Measurements from ENCODE around the gene VWDE. TPM values are rescaled to one million over a fixed set of nuclear protein-coding genes. Genes with fewer than 3 reads are reported as not detected.
"Not testable (repeated sequence)": the region's sequence is repeated elsewhere in the genome, so short reads cannot be mapped to it uniquely, and the experiment has no call there.

VWDE gene
- total and polyA plus RNA-seq, 2 experiments from 2014 or later = 0.13 to 2.1 TPM

DNA sequence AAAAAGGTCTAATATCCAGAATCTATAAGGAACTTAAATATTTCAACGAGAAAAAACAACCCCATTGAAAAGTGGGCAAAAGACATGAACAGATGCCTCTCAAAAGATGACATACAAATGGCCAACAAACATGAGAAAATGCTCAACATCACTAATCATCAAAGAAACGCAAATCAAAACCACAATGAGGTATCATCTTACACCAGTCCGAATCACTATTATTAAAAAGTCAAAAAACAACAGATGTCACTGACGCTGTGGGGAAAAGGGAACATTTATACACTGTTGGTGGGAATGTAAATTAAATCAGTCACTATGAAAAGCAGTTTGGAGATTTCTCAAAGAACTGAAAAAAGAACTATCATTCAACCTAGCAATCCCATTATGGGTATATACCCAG, 6.0 kb downstream of the VWDE start:
- Histone ChIP-seq H3K27me3 (peaks cover 17% of the 10 kb centered on the region), H3K36me3 (replicated peaks; ENCODE audit: insufficient read depth, low read depth) (no peaks in the 10 kb centered on the region), H3K9me3 (ENCODE audit: low read depth) (no peaks in the 10 kb centered on the region), H4K20me1 (ENCODE audit: insufficient read depth, poor library complexity, severe bottlenecking) (no peaks in the 10 kb centered on the region), H3K4me3 (no peak overlapping the region), H3K79me2 (no peaks in the 10 kb centered on the region), H3K9me2 (replicated peaks; ENCODE audit: insufficient read depth) (no peaks in the 10 kb centered on the region), H2AFZ (no peak overlapping the region), H3K4me2 (no peak overlapping the region), H3K4me1 (ENCODE audit: insufficient read depth) (no peaks in the 10 kb centered on the region), H3K27ac (no peak overlapping the region)
- TF ChIP-seq EZH2phosphoT487 (IDR thresholded peaks at IDR 0.05; ENCODE audit: low read depth, severe bottlenecking, unreplicated experiment) = no peak
- no peak for TF ChIP-seq EZH2 (IDR thresholded peaks at IDR 0.05; ENCODE audit: borderline replicate concordance)
- TF ChIP-seq, protein P1, sequence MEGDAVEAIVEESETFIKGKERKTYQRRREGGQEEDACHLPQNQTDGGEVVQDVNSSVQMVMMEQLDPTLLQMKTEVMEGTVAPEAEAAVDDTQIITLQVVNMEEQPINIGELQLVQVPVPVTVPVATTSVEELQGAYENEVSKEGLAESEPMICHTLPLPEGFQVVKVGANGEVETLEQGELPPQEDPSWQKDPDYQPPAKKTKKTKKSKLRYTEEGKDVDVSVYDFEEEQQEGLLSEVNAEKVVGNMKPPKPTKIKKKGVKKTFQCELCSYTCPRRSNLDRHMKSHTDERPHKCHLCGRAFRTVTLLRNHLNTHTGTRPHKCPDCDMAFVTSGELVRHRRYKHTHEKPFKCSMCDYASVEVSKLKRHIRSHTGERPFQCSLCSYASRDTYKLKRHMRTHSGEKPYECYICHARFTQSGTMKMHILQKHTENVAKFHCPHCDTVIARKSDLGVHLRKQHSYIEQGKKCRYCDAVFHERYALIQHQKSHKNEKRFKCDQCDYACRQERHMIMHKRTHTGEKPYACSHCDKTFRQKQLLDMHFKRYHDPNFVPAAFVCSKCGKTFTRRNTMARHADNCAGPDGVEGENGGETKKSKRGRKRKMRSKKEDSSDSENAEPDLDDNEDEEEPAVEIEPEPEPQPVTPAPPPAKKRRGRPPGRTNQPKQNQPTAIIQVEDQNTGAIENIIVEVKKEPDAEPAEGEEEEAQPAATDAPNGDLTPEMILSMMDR (IDR thresholded peaks at IDR 0.05; ENCODE audit: poor library complexity) = no peak
- 94% methylated on average over 4 of the region's 4 CpGs for WGBS (ENCODE audit: low lambda C conversion rate, missing lambda C conversion rate)
- DNase-seq (ENCODE audit: low spot score) = no peak

DNA sequence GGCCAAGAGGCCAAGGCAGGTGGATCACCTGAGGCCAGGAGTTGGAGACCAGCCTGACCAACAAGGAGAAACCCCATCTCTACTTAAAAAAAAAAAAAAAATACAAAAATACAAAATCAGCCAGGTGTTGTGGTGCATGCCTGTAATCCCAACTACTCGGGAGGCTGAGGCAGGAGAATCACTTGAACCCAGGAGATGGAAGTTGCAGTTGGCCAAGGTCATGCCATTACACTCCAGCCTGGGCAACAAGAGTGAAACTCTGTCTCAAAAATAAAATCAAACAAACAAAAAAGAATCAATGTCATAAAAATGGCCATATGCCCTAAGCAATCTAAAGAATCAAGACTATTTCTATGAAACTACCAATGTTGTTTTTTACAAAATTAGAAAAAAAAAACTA, 7.0 kb downstream of the VWDE start:
- not testable (repeated sequence) for H3K4me2 ChIP-seq; H3K4me3 ChIP-seq; H3K9me2 ChIP-seq (replicated peaks; ENCODE audit: insufficient read depth); H3K27me3 ChIP-seq; H3K79me2 ChIP-seq; H3K27ac ChIP-seq; H3K9me3 ChIP-seq (ENCODE audit: low read depth); H3K36me3 ChIP-seq (replicated peaks; ENCODE audit: insufficient read depth, low read depth); H3K4me1 ChIP-seq (ENCODE audit: insufficient read depth); H4K20me1 ChIP-seq (ENCODE audit: insufficient read depth, poor library complexity, severe bottlenecking); H2AFZ ChIP-seq; DNase-seq (ENCODE audit: low spot score)
- 100% methylated on average over 1 of the region's 1 CpG for WGBS (ENCODE audit: low lambda C conversion rate, missing lambda C conversion rate)

DNA sequence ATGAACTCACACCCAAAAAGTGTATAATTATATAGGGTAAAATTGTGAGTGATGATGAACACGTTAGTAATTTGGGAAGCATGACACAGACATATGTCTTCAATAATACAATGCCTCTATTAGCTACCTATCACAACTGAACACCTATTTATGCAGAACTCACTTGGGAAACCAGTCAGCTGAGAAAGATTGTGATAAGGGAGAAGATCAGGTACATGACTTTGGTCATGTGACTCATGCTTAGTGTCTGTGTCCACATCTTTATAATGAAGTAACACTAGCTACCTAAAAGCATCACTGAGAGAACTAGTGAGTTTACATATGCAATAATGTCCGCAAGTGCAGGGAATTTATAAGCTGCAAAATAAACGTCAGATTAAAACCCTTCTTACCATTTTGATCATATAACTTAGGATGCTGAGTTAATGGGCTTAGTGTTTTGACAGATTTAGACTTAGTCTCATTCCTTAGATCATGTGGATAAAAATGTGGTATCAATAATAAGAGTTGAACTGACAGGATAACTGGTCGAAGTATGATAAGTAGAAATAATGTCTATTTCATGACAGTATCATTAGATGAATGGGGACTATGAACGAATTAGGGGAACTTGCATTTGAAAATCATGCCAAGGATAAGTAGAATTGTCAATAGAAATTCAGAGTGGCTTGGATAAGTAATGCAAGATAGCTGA, 11.6 kb downstream of the VWDE start:
- no peaks in the 10 kb centered on the region for H3K9me3 ChIP-seq (ENCODE audit: low read depth)
- 80% methylated on average over 5 of the region's 5 CpGs for WGBS (ENCODE audit: low lambda C conversion rate, missing lambda C conversion rate)
- no peaks in the 10 kb centered on the region for H3K79me2 ChIP-seq

DNA sequence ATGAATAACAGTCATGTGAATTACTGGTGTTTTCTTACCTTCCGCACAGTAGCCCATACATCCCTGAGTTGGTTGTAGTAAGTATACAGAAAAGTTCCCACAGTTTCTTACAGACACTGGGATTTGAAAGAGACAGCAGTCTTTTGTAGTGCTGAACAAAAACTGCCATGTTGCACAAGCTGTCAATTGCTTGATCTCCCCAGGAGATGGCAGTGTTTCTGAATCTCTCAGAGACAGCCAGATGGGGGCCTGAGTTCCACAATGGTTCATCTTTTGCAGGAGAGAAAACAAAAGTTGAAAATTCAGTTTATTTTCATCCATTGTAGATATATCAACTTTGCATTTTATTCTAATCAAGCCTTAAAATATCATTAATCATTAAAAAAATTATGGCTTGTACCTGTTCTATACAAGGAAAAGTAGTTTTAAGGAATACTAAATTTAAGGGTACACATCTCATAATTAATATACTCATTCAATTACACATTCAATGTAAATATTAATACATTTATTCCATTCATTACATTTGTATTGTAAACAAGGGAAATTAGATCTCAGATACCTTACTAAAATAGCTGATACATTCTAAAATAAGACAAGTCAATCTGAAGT, 14.5 kb downstream of the VWDE start:
- no peaks in the 10 kb centered on the region for H3K79me2 ChIP-seq
- H2AFZ ChIP-seq = no peak overlapping the region
- H3K27me3 ChIP-seq = no peaks in the 10 kb centered on the region
- no peak overlapping the region for H3K4me3 ChIP-seq
- no peaks in the 10 kb centered on the region for H3K9me2 ChIP-seq (replicated peaks; ENCODE audit: insufficient read depth)
- 67% methylated on average over 1 of the region's 1 CpG for WGBS (ENCODE audit: low lambda C conversion rate, missing lambda C conversion rate)
- H3K4me1 ChIP-seq (ENCODE audit: insufficient read depth) = no peaks in the 10 kb centered on the region
- H3K36me3 ChIP-seq (replicated peaks; ENCODE audit: insufficient read depth, low read depth) = no peaks in the 10 kb centered on the region
- no peak overlapping the region for H3K4me2 ChIP-seq
- no peak overlapping the region for H3K27ac ChIP-seq
- peak; percentile 79 for DNase-seq (ENCODE audit: low spot score)
- no peaks in the 10 kb centered on the region for H4K20me1 ChIP-seq (ENCODE audit: insufficient read depth, poor library complexity, severe bottlenecking)
- TF ChIP-seq EZH2 (IDR thresholded peaks at IDR 0.05; ENCODE audit: borderline replicate concordance) = no peak
- TF ChIP-seq, protein P1 (IDR thresholded peaks at IDR 0.05; ENCODE audit: poor library complexity) = peak; percentile 75
- H3K9me3 ChIP-seq (ENCODE audit: low read depth) = no peaks in the 10 kb centered on the region

More for the DNA sequence above, 11.6 kb downstream of the VWDE start:
- Histone ChIP-seq H2AFZ (no peak overlapping the region), H3K4me2 (no peak overlapping the region), H3K4me1 (ENCODE audit: insufficient read depth) (no peaks in the 10 kb centered on the region), H3K27me3 (no peaks in the 10 kb centered on the region), H3K9me2 (replicated peaks; ENCODE audit: insufficient read depth) (no peaks in the 10 kb centered on the region), H3K36me3 (replicated peaks; ENCODE audit: insufficient read depth, low read depth) (no peaks in the 10 kb centered on the region), H4K20me1 (ENCODE audit: insufficient read depth, poor library complexity, severe bottlenecking) (no peaks in the 10 kb centered on the region), H3K4me3 (no peak overlapping the region), H3K27ac (no peak overlapping the region)
- DNase-seq (ENCODE audit: low spot score) = no peak
- TF ChIP-seq, protein P1 (IDR thresholded peaks at IDR 0.05; ENCODE audit: poor library complexity) = no peak
- no peak for TF ChIP-seq EZH2 (IDR thresholded peaks at IDR 0.05; ENCODE audit: borderline replicate concordance)
- TF ChIP-seq EZH2phosphoT487 (IDR thresholded peaks at IDR 0.05; ENCODE audit: low read depth, severe bottlenecking, unreplicated experiment) = no peak

All from hepatocyte (in vitro differentiated cells).